A549 (cell line): ENCODE data around the gene APP.

Experiments
- ESRRA ChIP-seq: fragments of 150-350 bp; IDR thresholded peaks from 2 replicates; pipeline ENCODE4 v1.6.1; 2014; ENCODE audit warnings: mild to moderate bottlenecking, low read length, borderline replicate concordance
- MAZ ChIP-seq: fragments of 150-350 bp; IDR thresholded peaks from 2 replicates; pipeline ENCODE4 v1.6.1; 2014; ENCODE audit warnings: antibody characterized with exemption, low read depth, low read length, borderline replicate concordance
- MYC ChIP-seq: IDR thresholded peaks from 2 replicates; pipeline ENCODE4 v1.6.1; 2012; ENCODE audit warnings: mild to moderate bottlenecking, inconsistent platforms, low read length, improper control_type of control experiment, borderline replicate concordance
- TF ChIP-seq, protein P1 (sequence below): fragments of 450-650 bp; IDR thresholded peaks from 2 replicates; pipeline ENCODE4 v1.6.1; 2014; ENCODE audit warnings: antibody characterized with exemption
- TF ChIP-seq, protein P2 (sequence below): fragments of 200-600 bp; sonication (generic); IDR thresholded peaks from 2 replicates; pipeline ENCODE4 v1.6.1; 2016; ENCODE audit warnings: antibody characterized with exemption, mild to moderate bottlenecking, moderate library complexity
- TF ChIP-seq, protein P3 (sequence below): fragments of >200 bp; sonication (Bioruptor Twin); formaldehyde crosslinking; IDR thresholded peaks from 3 replicates; pipeline ENCODE4 v1.5.1; 2016

DNA sequence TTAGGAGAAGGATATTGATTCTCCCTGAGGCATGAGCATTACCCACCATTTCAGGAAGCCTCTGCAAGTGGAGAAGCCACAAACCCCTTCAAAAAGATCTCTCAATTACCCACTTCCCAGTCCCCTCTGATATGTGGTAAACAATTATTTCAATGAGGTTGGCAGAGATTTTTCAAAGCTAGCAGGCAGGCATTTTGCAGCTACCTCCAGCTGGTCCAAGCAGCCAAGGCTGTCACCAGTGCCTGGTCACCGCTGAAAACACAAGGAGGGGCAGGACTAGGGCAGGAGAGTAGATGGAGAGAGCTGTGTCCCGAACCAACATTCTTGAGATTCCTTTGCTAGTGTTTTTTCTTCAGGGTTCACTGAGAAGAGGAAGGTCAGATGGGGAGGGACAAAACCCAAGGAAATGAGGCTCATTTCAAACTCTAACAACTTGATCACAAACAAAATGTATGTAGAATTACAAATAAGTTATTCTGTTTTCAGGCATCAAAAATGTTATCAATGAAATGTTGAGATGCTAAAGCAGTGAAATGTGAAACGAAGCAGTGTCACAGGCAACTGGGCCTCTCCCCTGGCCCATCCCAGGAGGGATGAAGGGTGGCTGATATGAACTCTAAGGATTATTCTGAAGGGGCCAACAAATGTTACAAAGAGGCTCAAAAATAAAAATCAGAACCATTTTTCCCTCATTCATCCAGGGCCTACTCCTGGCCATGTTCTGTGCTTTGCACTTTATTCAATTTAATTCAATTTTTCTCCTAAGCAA is 22.3 kb downstream of the APP start:
- TF ChIP-seq, protein P1, sequence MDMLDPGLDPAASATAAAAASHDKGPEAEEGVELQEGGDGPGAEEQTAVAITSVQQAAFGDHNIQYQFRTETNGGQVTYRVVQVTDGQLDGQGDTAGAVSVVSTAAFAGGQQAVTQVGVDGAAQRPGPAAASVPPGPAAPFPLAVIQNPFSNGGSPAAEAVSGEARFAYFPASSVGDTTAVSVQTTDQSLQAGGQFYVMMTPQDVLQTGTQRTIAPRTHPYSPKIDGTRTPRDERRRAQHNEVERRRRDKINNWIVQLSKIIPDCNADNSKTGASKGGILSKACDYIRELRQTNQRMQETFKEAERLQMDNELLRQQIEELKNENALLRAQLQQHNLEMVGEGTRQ: no peak
- no peak for TF ChIP-seq MAZ
- TF ChIP-seq MYC: no peak
- TF ChIP-seq, protein P2, sequence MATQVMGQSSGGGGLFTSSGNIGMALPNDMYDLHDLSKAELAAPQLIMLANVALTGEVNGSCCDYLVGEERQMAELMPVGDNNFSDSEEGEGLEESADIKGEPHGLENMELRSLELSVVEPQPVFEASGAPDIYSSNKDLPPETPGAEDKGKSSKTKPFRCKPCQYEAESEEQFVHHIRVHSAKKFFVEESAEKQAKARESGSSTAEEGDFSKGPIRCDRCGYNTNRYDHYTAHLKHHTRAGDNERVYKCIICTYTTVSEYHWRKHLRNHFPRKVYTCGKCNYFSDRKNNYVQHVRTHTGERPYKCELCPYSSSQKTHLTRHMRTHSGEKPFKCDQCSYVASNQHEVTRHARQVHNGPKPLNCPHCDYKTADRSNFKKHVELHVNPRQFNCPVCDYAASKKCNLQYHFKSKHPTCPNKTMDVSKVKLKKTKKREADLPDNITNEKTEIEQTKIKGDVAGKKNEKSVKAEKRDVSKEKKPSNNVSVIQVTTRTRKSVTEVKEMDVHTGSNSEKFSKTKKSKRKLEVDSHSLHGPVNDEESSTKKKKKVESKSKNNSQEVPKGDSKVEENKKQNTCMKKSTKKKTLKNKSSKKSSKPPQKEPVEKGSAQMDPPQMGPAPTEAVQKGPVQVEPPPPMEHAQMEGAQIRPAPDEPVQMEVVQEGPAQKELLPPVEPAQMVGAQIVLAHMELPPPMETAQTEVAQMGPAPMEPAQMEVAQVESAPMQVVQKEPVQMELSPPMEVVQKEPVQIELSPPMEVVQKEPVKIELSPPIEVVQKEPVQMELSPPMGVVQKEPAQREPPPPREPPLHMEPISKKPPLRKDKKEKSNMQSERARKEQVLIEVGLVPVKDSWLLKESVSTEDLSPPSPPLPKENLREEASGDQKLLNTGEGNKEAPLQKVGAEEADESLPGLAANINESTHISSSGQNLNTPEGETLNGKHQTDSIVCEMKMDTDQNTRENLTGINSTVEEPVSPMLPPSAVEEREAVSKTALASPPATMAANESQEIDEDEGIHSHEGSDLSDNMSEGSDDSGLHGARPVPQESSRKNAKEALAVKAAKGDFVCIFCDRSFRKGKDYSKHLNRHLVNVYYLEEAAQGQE: no peak
- TF ChIP-seq, protein P3, sequence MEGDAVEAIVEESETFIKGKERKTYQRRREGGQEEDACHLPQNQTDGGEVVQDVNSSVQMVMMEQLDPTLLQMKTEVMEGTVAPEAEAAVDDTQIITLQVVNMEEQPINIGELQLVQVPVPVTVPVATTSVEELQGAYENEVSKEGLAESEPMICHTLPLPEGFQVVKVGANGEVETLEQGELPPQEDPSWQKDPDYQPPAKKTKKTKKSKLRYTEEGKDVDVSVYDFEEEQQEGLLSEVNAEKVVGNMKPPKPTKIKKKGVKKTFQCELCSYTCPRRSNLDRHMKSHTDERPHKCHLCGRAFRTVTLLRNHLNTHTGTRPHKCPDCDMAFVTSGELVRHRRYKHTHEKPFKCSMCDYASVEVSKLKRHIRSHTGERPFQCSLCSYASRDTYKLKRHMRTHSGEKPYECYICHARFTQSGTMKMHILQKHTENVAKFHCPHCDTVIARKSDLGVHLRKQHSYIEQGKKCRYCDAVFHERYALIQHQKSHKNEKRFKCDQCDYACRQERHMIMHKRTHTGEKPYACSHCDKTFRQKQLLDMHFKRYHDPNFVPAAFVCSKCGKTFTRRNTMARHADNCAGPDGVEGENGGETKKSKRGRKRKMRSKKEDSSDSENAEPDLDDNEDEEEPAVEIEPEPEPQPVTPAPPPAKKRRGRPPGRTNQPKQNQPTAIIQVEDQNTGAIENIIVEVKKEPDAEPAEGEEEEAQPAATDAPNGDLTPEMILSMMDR: no peak
- no peak for TF ChIP-seq ESRRA
